ENCODE measurements around the gene PROSER3.

GRCh38 chr19:35776102-35776788 lies 18.3 kb downstream of the PROSER3 start:
- TF ChIP-seq EZH2 (IDR thresholded peaks at IDR 0.05; ENCODE audit: borderline replicate concordance, low read depth, low read length, severe bottlenecking), result no peak
- TF ChIP-seq CTCF (IDR thresholded peaks at IDR 0.05; ENCODE audit: extremely low read depth in 1 of 2, insufficient read depth in 1 of 2, low read depth in 1 of 2, low read length in 2 of 2), result no peak
